Measurements from ENCODE around the gene CDK2. TPM values are rescaled to one million over a fixed set of nuclear protein-coding genes. Genes with fewer than 3 reads are reported as not detected.
A peak's percentile ranks its signal among the peaks of the same experiment; 100 is the strongest.

Gene CDK2
- total RNA-seq, 2 donors from 2014 or later = 8.8 to 12.5 TPM

DNA sequence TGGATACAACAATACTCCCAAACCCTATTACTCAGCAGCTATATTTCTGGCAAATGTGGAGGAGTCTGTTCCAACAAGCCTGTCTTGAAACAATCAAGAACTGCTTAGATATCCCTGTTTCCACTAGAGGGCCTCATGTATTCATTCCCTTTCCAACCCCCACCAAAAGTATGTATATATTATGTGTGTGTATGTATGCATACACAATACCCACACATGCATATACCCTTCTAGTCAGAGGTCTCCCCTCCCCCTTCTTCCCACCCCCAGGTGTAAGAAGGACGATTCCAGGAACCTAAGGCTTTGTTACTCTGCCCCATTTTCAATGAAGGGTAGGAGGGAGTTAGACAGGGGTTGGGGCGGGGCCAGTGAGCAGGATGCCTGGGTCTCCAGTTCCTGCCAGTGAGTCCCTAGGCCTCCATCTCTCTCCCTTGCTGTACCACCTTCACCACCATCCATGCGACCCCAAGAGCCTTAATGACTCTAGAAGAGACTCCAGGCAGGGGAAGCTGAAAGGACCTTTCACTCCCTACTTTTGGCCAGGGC, 35.8 kb upstream of the CDK2 start, which contains the start of gene DGKA:
TSS of gene DGKA (plus strand) at position 392 of the 546 bp plus-strand sequence. CDS start 5,342 bp downstream, outside the sequence.
- H3K4me1 ChIP-seq = peaks cover 48% of the 10 kb centered on the region
- peak within 1 kb of the TSS; percentile 68 to 75 for H3K4me3 ChIP-seq
- ATAC-seq (peak; percentile 18), DNase-seq (peak in 3 of 4 donors; percentile 33 to 45 (median 36))
- no peaks in the 10 kb centered on the region for H3K9me3 ChIP-seq
- H3K27me3 ChIP-seq = no peaks in the 10 kb centered on the region
- TF ChIP-seq POLR2A (IDR thresholded peaks at IDR 0.05) = no peak
- TF ChIP-seq, protein P1, sequence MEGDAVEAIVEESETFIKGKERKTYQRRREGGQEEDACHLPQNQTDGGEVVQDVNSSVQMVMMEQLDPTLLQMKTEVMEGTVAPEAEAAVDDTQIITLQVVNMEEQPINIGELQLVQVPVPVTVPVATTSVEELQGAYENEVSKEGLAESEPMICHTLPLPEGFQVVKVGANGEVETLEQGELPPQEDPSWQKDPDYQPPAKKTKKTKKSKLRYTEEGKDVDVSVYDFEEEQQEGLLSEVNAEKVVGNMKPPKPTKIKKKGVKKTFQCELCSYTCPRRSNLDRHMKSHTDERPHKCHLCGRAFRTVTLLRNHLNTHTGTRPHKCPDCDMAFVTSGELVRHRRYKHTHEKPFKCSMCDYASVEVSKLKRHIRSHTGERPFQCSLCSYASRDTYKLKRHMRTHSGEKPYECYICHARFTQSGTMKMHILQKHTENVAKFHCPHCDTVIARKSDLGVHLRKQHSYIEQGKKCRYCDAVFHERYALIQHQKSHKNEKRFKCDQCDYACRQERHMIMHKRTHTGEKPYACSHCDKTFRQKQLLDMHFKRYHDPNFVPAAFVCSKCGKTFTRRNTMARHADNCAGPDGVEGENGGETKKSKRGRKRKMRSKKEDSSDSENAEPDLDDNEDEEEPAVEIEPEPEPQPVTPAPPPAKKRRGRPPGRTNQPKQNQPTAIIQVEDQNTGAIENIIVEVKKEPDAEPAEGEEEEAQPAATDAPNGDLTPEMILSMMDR (IDR thresholded peaks at IDR 0.05) = peak; percentile 26 to 62 (median 52)
- WGBS, 2 donors = 41 to 43% methylated on average over 3 of the region's 3 CpGs
- intact Hi-C loops (cut with DNase I) = no loop called here
- no peaks in the 10 kb centered on the region for H3K36me3 ChIP-seq (replicated peaks in 1 of 2; ENCODE audit: insufficient read depth in 1 of 2, low read depth in 2 of 2)
- peak within 1 kb of the TSS; percentile 52 to 97 (median 69) for H3K27ac ChIP-seq

DNA sequence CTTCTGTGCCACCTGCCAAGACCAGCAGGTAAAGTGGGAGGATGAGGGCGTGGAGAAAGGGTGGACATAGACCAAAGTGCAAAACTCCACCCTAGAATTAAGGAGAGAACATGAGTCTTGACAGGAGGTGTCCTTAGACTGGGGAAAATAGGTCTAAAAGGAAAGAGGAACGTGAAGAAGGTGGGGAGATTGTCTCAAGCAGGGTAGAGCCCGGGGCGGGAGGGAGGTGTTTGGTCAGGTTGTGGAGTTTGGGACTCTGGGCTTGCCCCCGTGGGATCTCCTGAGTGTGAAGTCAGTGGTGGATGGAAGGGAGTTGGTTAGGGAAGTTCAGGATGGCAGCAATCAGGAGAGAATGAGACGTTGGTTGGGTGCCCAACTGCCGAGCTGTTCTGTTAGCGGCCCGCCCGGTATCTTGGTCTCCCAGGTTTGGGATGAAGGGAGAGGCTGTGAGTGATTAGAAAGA, 35.3 kb upstream of the CDK2 start:
- intact Hi-C loops (cut with DNase I) = no loop called here
- H3K4me1 ChIP-seq = peaks cover 43% of the 10 kb centered on the region
- H3K27me3 ChIP-seq = no peaks in the 10 kb centered on the region
- H3K4me3 ChIP-seq = peak overlapping the region; percentile 68 to 75
- no peak for ATAC-seq
- peak overlapping the region; percentile 52 to 97 (median 69) for H3K27ac ChIP-seq
- TF ChIP-seq, protein P1 (IDR thresholded peaks at IDR 0.05) = no peak
- no peak for TF ChIP-seq POLR2A (IDR thresholded peaks at IDR 0.05)
- H3K9me3 ChIP-seq = no peaks in the 10 kb centered on the region
- DNase-seq = peak in 2 of 4 donors; percentile 11 to 30
- 7 to 12% methylated on average over 10 of the region's 10 CpGs for WGBS, 2 donors
- H3K36me3 ChIP-seq (replicated peaks in 1 of 2; ENCODE audit: insufficient read depth in 1 of 2, low read depth in 2 of 2) = no peaks in the 10 kb centered on the region

DNA sequence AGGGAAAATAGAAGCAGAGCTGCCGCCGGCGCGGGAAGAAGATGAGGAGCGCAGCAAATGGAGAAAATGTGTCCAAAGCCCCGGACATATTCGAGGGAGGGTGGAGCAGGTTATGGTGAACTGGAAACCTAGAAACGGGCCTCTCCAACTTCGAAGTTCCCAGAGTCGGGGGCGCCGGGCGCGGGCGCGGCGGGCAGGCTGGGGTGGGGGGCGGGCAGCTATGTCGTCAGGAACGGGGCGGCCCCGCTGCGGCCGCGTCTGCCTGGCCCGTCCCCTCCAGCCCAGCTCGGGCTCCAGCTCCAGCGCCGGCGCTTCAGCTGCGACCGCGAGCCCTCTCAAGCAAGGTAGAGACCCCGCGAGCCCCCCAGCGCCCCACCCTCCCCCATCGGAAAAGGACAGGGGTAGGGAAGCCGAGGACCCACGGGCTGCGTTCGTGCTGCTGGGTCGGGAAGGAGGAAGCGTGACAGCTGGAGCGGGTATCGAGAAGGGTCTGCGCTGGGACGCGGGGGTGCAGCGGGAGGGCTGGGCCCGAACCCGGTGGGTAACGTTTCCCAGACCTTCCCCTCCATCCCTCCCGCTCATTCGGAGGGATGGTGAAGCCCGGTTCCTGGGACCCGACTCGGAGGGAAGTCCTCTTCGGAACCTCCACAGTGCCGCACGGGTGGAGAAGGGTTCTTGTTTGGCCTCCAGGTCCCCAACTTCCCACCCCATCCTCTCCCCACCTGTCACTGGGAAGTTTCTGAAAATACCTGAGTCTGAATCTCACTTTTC, 34.7 kb upstream of the CDK2 start:
- Histone ChIP-seq H3K27me3 (no peaks in the 10 kb centered on the region), H3K4me1 (peaks cover 42% of the 10 kb centered on the region), H3K9me3 (no peaks in the 10 kb centered on the region), H3K36me3 (replicated peaks in 1 of 2; ENCODE audit: insufficient read depth in 1 of 2, low read depth in 2 of 2) (no peaks in the 10 kb centered on the region), H3K4me3 (peak overlapping the region; percentile 68 to 75), H3K27ac (peak overlapping the region; percentile 52 to 97 (median 69))
- peak; percentile 45 for ATAC-seq
- intact Hi-C loops (cut with DNase I) = no loop called here
- WGBS, 2 donors = 0 to 1% methylated on average over 25 to 56 of the region's 60 CpGs
- TF ChIP-seq POLR2A (IDR thresholded peaks at IDR 0.05) = peak in 2 of 3 donors; percentile 42 to 45
- TF ChIP-seq, protein P1 (IDR thresholded peaks at IDR 0.05) = no peak
- DNase-seq = peak; percentile 52 to 72 (median 59)

DNA sequence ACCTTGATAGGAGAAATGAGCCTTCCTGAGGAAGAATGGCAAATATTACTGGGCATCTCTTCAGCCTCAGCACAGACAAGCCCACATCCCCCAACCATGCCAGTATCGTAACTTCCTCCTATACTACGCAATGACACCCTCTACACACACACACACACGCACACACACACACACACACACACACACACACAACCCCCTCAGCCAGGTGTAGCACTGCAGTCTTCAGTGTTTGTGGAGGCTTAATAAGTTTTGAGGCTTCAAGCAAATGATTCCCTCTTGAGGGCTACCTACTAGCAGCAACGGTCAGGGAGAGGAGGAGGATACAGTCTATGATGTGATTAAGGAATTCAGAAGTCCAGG, 34.1 kb upstream of the CDK2 start:
- Histone ChIP-seq H3K9me3 (no peaks in the 10 kb centered on the region), H3K27ac (peak overlapping the region in 3 of 4 donors; percentile 67 to 97 (median 71)), H3K4me3 (peak overlapping the region; percentile 68 to 75), H3K36me3 (replicated peaks in 1 of 2; ENCODE audit: insufficient read depth in 1 of 2, low read depth in 2 of 2) (no peaks in the 10 kb centered on the region), H3K27me3 (no peaks in the 10 kb centered on the region), H3K4me1 (peaks cover 47% of the 10 kb centered on the region)
- WGBS, 2 donors = 0 to 1% methylated on average over 4 of the region's 4 CpGs
- peak in 2 of 4 donors; percentile 13 to 45 for DNase-seq
- intact Hi-C loops (cut with DNase I) = no loop called here
- ATAC-seq = no peak
- TF ChIP-seq, protein P1 (IDR thresholded peaks at IDR 0.05) = no peak
- peak in 1 of 3 donors; percentile 32 for TF ChIP-seq POLR2A (IDR thresholded peaks at IDR 0.05)
